Small intestine (tissue), 7 donors: Measurements from ENCODE around the gene PLCD1. TPM values are rescaled to one million over a fixed set of nuclear protein-coding genes. Genes with fewer than 3 reads are reported as not detected.
"Not testable (repeated sequence)": the region's sequence is repeated elsewhere in the genome, so short reads cannot be mapped to it uniquely, and the experiment has no call there.

ENCODE experiments used
- DNase-seq, 2 donors: peaks; one replicate each; pipeline versions ENCODE4 v3.0.0 to v3.0.0-alpha.2; 2013
- FAIRE-seq: peaks from 2 replicates; lab custom pipeline; 2012; peaks lifted over from hg19 to GRCh38; lab: Jason Lieb, UNC
- H3K27ac ChIP-seq, 3 donors: one replicate each; pipeline ENCODE4 v1.5.1; 2013; ENCODE audit warnings: low read length in 2 of 3, mild to moderate bottlenecking in 2 of 3, control low read depth in 1 of 3, inconsistent platforms in 1 of 3, low read depth in 1 of 3, moderate library complexity in 1 of 3
- H3K27me3 ChIP-seq, 3 donors: one replicate each; pipeline ENCODE4 v1.6.1; 2013; ENCODE audit warnings: low read length in 3 of 3, inconsistent platforms in 1 of 3; ENCODE audit not compliant: control insufficient read depth in 3 of 3, insufficient read depth in 3 of 3
- H3K36me3 ChIP-seq, 3 donors: one replicate each; pipeline ENCODE4 v1.6.1; 2013; ENCODE audit warnings: low read length in 3 of 3, inconsistent platforms in 1 of 3, low read depth in 1 of 3, mild to moderate bottlenecking in 1 of 3, moderate library complexity in 1 of 3; ENCODE audit not compliant: control insufficient read depth in 3 of 3, insufficient read depth in 2 of 3
- H3K4me1 ChIP-seq, 3 donors: one replicate each; pipeline ENCODE4 v1.6.1; 2013; ENCODE audit warnings: low read length in 2 of 3, inconsistent platforms in 1 of 3, low read depth in 1 of 3, mild to moderate bottlenecking in 1 of 3, moderate library complexity in 1 of 3; ENCODE audit not compliant: control insufficient read depth in 3 of 3, insufficient read depth in 2 of 3
- H3K4me3 ChIP-seq, 3 donors: one replicate each; pipeline ENCODE4 v1.5.1; 2013; ENCODE audit warnings: low read length in 3 of 3, control low read depth in 1 of 3, inconsistent platforms in 1 of 3, low read depth in 1 of 3, mild to moderate bottlenecking in 1 of 3, moderate library complexity in 1 of 3
- H3K9me3 ChIP-seq, 2 donors: one replicate each; pipeline ENCODE4 v1.6.1; 2013; ENCODE audit warnings: low read depth in 1 of 2, low read length in 1 of 2; ENCODE audit not compliant: control insufficient read depth in 2 of 2, insufficient read depth in 1 of 2
- WGBS, 3 donors: extraction: QIAGEN DNeasy Blood & Tissue Kit; methylation state at CpG; one replicate each; pipeline ENCODE4 v1.1.7; 2013; 5-methylcytosine and 5-hydroxymethylcytosine counted together
- polyA plus RNA-seq, 4 donors: library from polyadenylated mRNA; stranded (reverse) in 3 of 4; unstranded in 1 of 4; fragments of 200-250 nt in 3 of 4; fragments of 120-200 nt in 1 of 4; gene quantifications; one replicate each; pipeline versions ENCODE4 v1.2.1 to v1.2.3, GENCODE V29; 2013
- donor health status: healthy with polysubstance abuse.
- donor health status: control.
- donor health status: control.
- donor health status: Bipolar disorder and iron deficiency.
- donor health status: healthy.

PLCD1 gene
- polyA plus RNA-seq, 4 donors: 7.8 to 20.7 (median 12.6) TPM

- not testable (repeated sequence) for FAIRE-seq, H3K9me3 ChIP-seq, DNase-seq, H3K4me3 ChIP-seq, H3K27ac ChIP-seq, H3K36me3 ChIP-seq
- Histone ChIP-seq H3K4me1 (peaks cover 0 to 26% (median 0%) of the 10 kb centered on the region in 3 donors), H3K27me3 (peaks cover 0 to 18% (median 1%) of the 10 kb centered on the region in 3 donors)
- 86 to 90% (median 90%) methylated on average over 9 of the region's 9 CpGs for WGBS, 3 donors
These were observed 4.9 kb upstream of the PLCD1 start for GRCh38 chr3:38034335-38034734.

- not testable (repeated sequence) for H3K9me3 ChIP-seq, DNase-seq, H3K36me3 ChIP-seq, FAIRE-seq, H3K27ac ChIP-seq, H3K4me3 ChIP-seq
- H3K27me3 ChIP-seq: peaks cover 0 to 22% (median 1%) of the 10 kb centered on the region in 3 donors
- 31 to 76% (median 40%) methylated on average over 6 to 7 of the region's 7 CpGs for WGBS, 3 donors
- peaks cover 0 to 20% (median 0%) of the 10 kb centered on the region in 3 donors for H3K4me1 ChIP-seq
These were observed 4.1 kb upstream of the PLCD1 start for GRCh38 chr3:38033586-38033985.

- FAIRE-seq: no peak
- Histone ChIP-seq H3K9me3 (no peaks in the 10 kb centered on the region), H3K36me3 (no peaks in the 10 kb centered on the region), H3K4me3 (no peak overlapping the region), H3K27ac (no peak overlapping the region), H3K27me3 (peaks cover 0 to 28% (median 1%) of the 10 kb centered on the region in 3 donors), H3K4me1 (peaks cover 0 to 20% (median 0%) of the 10 kb centered on the region in 3 donors)
- 84 to 100% (median 94%) methylated on average over 1 of the region's 1 CpG for WGBS, 3 donors
- DNase-seq: no peak
These were observed 3.0 kb upstream of the PLCD1 start for GRCh38 chr3:38032328-38032865.

- Histone ChIP-seq H3K27me3 (peaks cover 0 to 28% (median 1%) of the 10 kb centered on the region in 3 donors), H3K4me1 (peaks cover 0 to 20% (median 0%) of the 10 kb centered on the region in 3 donors), H3K27ac (no peak overlapping the region), H3K9me3 (no peaks in the 10 kb centered on the region), H3K36me3 (no peaks in the 10 kb centered on the region), H3K4me3 (no peak overlapping the region)
- peak; percentile 42 to 77 for DNase-seq
- WGBS, 3 donors: 8 to 49% (median 19%) methylated on average over 9 of the region's 9 CpGs
- no peak for FAIRE-seq
These were observed 1.9 kb upstream of the PLCD1 start for GRCh38 chr3:38031022-38031994.

- Histone ChIP-seq H3K4me3 (peak overlapping the region in 2 of 3 donors; percentile 47 to 53), H3K9me3 (no peaks in the 10 kb centered on the region), H3K27ac (peak overlapping the region in 1 of 3 donors; percentile 9), H3K36me3 (no peaks in the 10 kb centered on the region), H3K4me1 (peaks cover 0 to 26% (median 0%) of the 10 kb centered on the region in 3 donors), H3K27me3 (peaks cover 0 to 28% (median 1%) of the 10 kb centered on the region in 3 donors)
- peak in 1 of 2 donors; percentile 58 for DNase-seq
- WGBS, 3 donors: 29 to 37% (median 33%) methylated on average over 8 of the region's 8 CpGs
- FAIRE-seq: no peak
These were observed 932 bp upstream of the PLCD1 start for GRCh38 chr3:38030126-38031021.

- Histone ChIP-seq H3K4me1 (peaks cover 0 to 28% (median 0%) of the 10 kb centered on the region in 3 donors), H3K4me3 (peak overlapping the region; percentile 24 to 53 (median 47)), H3K9me3 (no peaks in the 10 kb centered on the region), H3K36me3 (no peaks in the 10 kb centered on the region), H3K27me3 (peaks cover 0 to 28% (median 1%) of the 10 kb centered on the region in 3 donors), H3K27ac (peak overlapping the region in 1 of 3 donors; percentile 11)
- DNase-seq: no peak
- no peak for FAIRE-seq
- 24 to 40% (median 36%) methylated on average over 39 to 45 of the region's 45 CpGs for WGBS, 3 donors
These were observed 651 bp downstream of the PLCD1 start for GRCh38 chr3:38028621-38029361.

- Histone ChIP-seq H3K27ac (no peak overlapping the region), H3K9me3 (no peaks in the 10 kb centered on the region), H3K4me1 (peaks cover 0 to 30% (median 0%) of the 10 kb centered on the region in 3 donors), H3K27me3 (peaks cover 0 to 28% (median 1%) of the 10 kb centered on the region in 3 donors), H3K4me3 (no peak overlapping the region), H3K36me3 (no peaks in the 10 kb centered on the region)
- DNase-seq (no peak), FAIRE-seq (no peak)
- 88 to 91% (median 90%) methylated on average over 6 of the region's 6 CpGs for WGBS, 3 donors
These were observed 1.7 kb downstream of the PLCD1 start for GRCh38 chr3:38027466-38028465.
